NOMO-1 (cell line): ENCODE measurements around the gene GLG1.
A peak's percentile ranks its signal among the peaks of the same experiment; 100 is the strongest.

Source experiments
- DNase-seq, 2 experiments: peaks; one replicate each; lab custom pipeline; 2025; ENCODE audit not compliant: unreplicated experiment in 2 of 2; lab: John Stamatoyannopoulos, UW

The GLG1 gene

DNA sequence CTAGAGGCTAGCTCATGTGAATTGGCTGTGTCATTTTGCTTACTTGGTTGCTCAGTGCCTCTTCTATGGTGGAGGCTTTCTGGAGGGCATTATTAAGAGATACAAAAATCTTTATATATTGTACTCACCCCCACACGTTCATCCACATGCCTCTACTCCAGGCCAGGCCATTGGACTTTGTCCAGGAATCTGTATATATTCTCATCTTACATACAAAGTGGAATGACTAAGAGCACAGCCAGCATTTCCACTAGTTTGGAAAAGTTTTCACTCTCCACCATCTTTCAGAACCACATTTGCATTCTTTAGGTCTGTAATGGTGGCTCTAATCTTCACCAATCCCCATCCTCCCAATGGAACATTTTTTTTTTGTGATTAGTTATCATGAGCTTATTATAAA lies 4.8 kb upstream of the GLG1 start:
- no peak for DNase-seq

GRCh38 chr16:74608944-74609343 lies 2.0 kb upstream of the GLG1 start:
- no peak for DNase-seq

DNA sequence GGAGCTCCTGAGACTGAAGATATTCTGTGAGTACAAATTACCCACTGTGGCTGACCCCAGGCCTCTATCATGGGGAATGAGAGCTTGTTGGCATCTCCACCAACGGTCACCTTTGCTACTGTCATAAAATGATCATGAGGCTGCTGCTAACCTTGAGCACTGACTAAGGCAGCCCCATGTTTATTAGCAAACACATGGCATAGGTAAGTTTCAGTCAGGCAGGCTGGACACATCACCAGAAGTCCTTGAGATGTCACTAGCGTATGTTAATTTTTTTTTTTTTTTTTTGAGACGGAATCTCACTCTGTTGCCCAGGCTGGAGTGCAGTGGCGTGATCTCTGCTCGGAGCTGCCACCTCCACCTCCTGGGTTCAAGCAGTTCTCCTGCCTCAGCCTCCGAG lies 1.5 kb upstream of the GLG1 start:
- no peak for DNase-seq

GRCh38 chr16:74607962-74608356 lies 1.0 kb upstream of the GLG1 start:
- DNase-seq: no peak

GRCh38 chr16:74607310-74607961 lies 522 bp upstream of the GLG1 start:
- no peak for DNase-seq

GRCh38 chr16:74605746-74606520 lies 981 bp downstream of the GLG1 start:
- peak; percentile 41 to 46 for DNase-seq

- DNase-seq: no peak
Measured at GRCh38 chr16:74605332-74605731, 1.6 kb downstream of the GLG1 start.

- no peak for DNase-seq
Measured at GRCh38 chr16:74603848-74604247, 3.1 kb downstream of the GLG1 start.

DNA sequence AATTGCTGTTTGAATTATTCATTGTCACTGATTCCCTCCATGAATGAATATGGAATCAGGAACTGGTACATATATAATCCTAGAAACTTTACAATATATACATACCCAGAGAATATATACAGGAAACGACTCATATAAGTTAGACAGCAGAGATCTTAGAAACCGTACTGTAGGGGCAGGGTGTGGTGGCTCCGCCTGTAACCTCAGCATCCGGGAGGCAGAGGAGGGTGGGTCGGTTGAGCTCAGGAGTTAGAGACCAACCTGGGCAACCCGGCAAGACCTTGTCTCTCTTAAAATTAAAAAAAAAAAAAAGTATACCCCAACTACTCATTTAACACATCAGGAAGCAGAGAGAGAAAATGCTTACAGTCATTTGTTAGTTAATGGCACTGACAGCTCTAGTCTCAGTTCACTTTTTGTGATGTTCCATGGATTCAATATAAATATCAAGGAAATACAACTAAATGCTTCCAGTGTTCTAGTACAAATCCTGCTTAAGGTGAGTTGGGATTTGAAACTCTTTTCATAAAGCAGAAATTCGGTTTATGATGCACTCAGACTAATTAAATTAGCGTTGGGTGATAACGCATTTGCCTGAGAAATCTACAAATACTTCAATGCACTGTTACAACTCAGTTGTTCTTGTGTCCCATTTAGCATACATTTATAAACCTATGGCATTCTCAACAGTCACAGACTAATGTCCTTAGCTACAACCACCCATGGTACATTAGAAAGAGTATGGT lies 5.6 kb downstream of the GLG1 start:
- peak; percentile 41 to 42 for DNase-seq

DNA sequence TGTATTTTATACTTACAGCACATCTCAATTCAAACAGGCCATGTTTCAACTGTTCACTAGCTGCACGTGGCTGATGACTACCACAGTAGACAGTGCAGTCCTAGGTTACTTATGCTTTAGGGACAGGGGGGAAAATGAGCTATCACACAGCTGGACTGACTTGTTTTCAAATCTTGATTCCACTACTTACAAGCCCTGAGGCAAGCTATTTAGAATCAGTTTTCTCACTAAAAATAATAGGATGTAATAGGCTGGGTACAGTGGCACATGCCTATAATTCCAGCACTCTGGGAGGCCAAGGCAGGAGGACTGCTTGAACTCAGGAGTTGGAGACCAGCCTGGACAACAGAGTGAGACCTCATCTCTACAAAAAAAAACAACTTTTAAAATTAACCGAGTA lies 10.3 kb downstream of the GLG1 start:
- no peak for DNase-seq

GRCh38 chr16:74592847-74593246 lies 14.1 kb downstream of the GLG1 start:
- DNase-seq: no peak

- no peak for DNase-seq
Measured at GRCh38 chr16:74591876-74592650, 14.9 kb downstream of the GLG1 start.

DNA sequence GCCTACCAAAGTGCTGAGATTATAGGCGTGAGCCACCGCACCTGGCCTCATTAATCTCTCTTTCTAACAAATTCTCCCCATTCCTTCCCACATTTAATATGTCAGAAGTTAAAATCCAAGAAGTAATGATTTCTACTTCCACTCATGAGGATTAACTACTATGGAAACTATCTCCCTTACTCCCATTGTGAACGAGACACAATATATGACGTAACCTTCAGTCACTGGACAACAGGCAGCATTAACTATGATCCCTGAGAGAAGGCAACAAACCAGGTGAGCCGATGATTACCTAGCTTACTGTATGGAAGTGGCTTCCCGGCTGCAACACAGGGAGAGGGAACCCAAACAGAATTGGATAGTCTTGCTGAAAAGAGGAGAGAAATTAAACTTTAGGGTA lies 20.0 kb downstream of the GLG1 start:
- DNase-seq: no peak

DNA sequence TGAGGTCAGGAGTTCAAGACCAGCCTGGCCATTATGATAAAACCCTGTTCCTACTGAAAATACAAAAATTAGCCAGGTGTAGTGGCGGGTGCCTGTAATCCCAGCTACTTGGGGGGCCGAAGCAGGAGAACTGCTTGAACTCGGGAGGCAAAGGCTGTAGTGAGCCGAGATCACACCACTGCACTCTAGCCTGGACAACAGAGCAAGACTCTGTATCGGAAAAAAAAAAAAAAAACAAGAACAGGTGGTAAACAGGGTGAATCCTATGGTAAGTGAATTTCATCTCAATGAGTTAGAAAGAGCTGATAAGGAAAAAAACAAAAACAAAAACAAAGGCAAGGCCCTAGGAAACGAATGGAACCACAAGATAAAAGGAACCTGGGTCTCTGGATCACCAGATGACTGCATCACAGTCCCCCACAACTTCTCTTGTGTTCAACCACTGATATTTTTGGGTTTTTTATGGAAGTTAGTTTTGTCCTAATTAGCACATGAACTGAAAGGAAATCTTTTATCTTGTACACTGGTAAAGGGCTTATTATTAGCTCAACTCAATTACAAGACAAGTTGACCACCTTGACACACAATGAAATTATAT lies 21.0 kb downstream of the GLG1 start:
- no peak for DNase-seq

DNA sequence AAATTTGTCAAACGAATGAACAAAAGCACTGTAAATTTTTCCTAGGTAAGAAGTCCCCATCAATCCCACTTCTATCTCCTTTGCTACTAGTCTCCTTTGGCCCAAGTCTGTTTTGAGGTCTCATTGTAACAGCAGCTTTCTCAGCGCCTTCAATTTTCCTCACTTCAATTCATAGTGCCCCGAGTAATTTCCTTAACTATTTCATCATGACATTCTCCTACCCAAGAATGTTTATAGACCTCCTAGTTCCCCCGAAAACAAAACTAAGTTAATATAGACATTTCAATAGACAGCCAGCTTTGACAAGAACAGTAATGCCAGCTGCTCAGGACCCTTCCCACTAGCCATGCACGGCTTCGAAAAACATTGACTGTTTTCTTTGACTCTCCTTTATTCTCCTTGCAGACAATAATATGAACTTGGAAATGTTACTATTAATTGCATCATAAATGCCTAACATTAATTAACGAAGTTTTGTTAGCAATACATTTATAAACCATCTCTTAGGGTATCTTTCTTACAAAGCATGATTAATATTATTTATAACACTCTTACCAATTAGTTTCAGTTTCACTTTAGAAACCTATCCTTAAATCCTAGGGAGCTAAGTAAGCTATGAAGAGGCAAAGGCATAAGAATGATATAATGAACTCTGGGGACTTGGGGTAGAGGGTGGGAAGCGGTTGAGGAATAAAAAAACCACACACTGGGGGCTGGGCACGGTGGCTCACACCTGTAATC lies 22.8 kb downstream of the GLG1 start:
- DNase-seq: no peak

DNA sequence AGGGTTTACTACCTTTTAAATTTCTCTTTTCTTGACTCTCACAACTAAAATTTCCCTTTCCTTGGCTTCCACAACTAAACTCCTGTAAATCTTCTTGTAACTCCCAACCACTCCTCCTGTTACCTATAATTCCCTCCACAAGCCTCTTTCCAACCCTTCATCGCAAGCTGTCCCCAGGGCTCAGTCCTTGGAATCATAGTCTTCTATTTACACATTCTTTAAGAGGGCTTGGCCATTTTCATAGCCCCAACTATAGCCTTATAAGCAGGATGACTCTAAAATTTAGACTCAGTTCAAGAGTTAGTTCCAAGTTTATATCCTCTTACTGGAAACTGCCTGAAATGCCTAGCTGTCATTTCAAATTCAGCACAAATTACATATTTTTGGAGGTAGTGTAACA lies 23.9 kb downstream of the GLG1 start:
- DNase-seq: no peak

DNA sequence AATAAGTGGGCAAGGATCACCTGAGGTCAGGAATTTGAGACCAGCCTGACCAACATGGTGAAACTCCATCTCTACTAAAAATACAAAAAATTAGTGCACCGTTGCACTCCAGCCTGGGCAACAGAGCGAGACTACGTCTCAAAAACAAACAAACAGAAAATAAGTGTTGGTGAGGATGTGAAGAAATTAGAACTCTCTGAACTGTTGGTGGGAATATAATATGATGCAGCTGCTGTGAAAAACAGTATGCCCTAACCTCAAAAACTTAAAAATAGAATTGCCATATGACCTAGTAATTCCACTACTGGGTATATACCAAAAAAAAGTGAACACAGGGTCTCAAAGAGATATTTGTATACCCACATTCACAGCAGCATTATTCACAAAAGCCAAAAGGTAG lies 26.1 kb downstream of the GLG1 start:
- no peak for DNase-seq

DNA sequence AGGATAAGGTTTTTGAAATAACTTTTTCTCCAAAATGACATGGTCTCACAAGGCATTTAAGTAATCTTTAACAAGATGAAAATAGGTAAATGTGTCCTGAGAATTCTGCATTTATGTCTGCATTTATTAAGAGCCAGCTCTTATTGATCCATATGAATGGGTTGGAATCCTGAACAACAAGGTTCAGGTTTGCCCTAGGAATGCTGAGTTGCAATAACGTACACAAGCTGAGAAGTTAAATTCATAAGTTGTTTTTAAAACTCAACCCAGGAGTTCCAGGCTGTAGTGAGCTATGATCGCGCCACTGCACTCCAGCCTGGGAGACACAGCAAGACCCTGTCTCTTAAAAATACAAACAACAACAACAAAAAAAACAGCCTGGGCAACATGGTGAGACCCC lies 28.1 kb downstream of the GLG1 start:
- DNase-seq: no peak

DNA sequence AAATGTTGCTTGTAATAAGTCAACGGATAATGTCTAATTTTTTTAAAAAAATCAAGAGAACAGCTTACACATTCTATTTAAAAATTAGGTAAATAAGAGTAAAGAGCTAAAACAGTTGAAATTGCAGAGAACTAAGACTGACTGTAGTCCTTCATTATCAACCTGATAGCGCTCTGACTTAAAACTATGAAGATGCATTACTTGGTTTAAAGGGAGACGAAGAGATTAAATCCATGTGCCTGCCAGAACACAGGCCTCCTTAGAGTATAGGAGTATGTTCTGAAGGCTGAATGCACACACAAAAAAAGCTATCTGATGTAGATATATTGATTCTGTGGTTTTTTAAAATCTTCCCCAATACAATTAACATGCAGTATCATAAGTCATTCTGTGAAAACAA lies 28.5 kb downstream of the GLG1 start:
- no peak for DNase-seq

DNA sequence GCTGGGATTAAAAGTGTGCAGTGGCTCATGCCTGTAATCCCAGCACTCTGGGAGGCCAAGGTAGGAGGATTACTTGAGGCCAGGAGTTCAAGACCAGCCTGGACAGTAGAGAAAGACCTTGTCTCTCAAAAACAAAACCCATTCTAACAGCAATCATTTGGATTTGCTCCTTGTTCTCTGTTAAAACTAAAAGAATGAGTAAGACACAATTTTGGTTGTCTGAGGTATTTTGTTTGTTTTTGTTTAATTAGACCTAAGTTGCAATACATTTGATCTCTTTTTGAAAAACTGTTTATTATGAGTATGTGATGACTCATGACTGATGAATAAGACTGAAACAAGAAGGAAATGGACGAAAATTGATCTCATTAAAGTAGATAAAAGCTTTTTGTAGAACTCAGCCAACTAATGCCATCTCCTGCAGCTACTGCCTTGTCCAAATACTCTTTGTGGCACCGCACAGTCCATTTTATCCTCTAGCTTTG lies 29.0 kb downstream of the GLG1 start:
- peak in 1 of 2 experiments; percentile 45 for DNase-seq
